Panc1 (cell line): ENCODE measurements around the gene LDLR.
"Not testable (repeated sequence)": the region's sequence is repeated elsewhere in the genome, so short reads cannot be mapped to it uniquely, and the experiment has no call there.

Experiments used
- CTCF ChIP-seq: fragments of 450-650 bp; IDR thresholded peaks from 2 replicates; pipeline ENCODE4 v1.5.1; 2017; ENCODE audit warnings: mild to moderate bottlenecking
- POLR2AphosphoS5 ChIP-seq: IDR thresholded peaks from 2 replicates; pipeline ENCODE4 v1.6.1; 2012; ENCODE audit warnings: mild to moderate bottlenecking, low read depth, low read length, moderate library complexity

- TF ChIP-seq POLR2AphosphoS5, CTCF: not testable (repeated sequence)
Measured at GRCh38 chr19:11103667-11104066, 14.4 kb downstream of the LDLR start.
